Astrocyte (in vitro differentiated cells and primary cell): ENCODE results near the gene LHFPL2. TPM values are rescaled to one million over a fixed set of nuclear protein-coding genes. Genes with fewer than 3 reads are reported as not detected.

Experiments used
- DNase-seq: peaks from one replicate; pipeline ENCODE4 v3.0.0-alpha.2; 2010; ENCODE audit warnings: low read depth
- FAIRE-seq: peaks from 2 replicates; lab custom pipeline; 2011; peaks lifted over from hg19 to GRCh38; lab: Jason Lieb, UNC
- H2AFZ ChIP-seq: 2 replicates; pipeline ENCODE4 v1.6.0; 2012; ENCODE audit warnings: low read depth, low read length, inconsistent platforms
- H3K27ac ChIP-seq: 2 replicates; pipeline ENCODE4 v1.5.1; 2011; ENCODE audit warnings: low read depth, low read length, inconsistent platforms
- H3K27me3 ChIP-seq: 2 replicates; pipeline ENCODE4 v1.6.0; 2011; ENCODE audit warnings: low read length, inconsistent platforms; ENCODE audit not compliant: insufficient read depth
- H3K36me3 ChIP-seq: 2 replicates; pipeline ENCODE4 v1.5.1; 2011; ENCODE audit warnings: low read length, inconsistent platforms; ENCODE audit not compliant: insufficient read depth
- H3K4me1 ChIP-seq: 2 replicates; pipeline ENCODE4 v1.5.1; 2011; ENCODE audit warnings: low read length, inconsistent platforms; ENCODE audit not compliant: insufficient read depth
- H3K4me2 ChIP-seq: 2 replicates; pipeline ENCODE4 v1.6.0; 2012; ENCODE audit warnings: low read length, inconsistent platforms
- H3K4me3 ChIP-seq: 2 replicates; pipeline ENCODE4 v1.5.1; 2011; ENCODE audit warnings: low read depth, mild to moderate bottlenecking, low read length, inconsistent platforms; ENCODE audit not compliant: insufficient read depth
- H3K79me2 ChIP-seq: 2 replicates; pipeline ENCODE4 v1.6.0; 2012; ENCODE audit warnings: mild to moderate bottlenecking, low read length, inconsistent platforms; ENCODE audit not compliant: insufficient read depth
- H3K9ac ChIP-seq: 2 replicates; pipeline ENCODE4 v1.6.0; 2012; ENCODE audit warnings: mild to moderate bottlenecking, low read length, inconsistent platforms
- H3K9me3 ChIP-seq: 2 replicates; pipeline ENCODE4 v1.5.1; 2012; ENCODE audit warnings: low read depth, mild to moderate bottlenecking, low read length, inconsistent platforms; ENCODE audit not compliant: insufficient read depth
- H4K20me1 ChIP-seq: 2 replicates; pipeline ENCODE4 v1.6.0; 2012; ENCODE audit warnings: low read length, inconsistent platforms; ENCODE audit not compliant: insufficient read depth
- H3K27ac Mint-ChIP-seq: one replicate; pipeline ENCODE4 v1.8.0; 2021; ENCODE audit warnings: mild to moderate bottlenecking, mixed read lengths; ENCODE audit not compliant: unreplicated experiment
- H3K27me3 Mint-ChIP-seq: one replicate; pipeline ENCODE4 v1.8.0; 2021; ENCODE audit warnings: low read depth, mixed read lengths; ENCODE audit not compliant: unreplicated experiment
- H3K36me3 Mint-ChIP-seq: one replicate; pipeline ENCODE4 v1.8.0; 2021; ENCODE audit warnings: low read depth, mixed read lengths; ENCODE audit not compliant: unreplicated experiment
- H3K4me1 Mint-ChIP-seq: one replicate; pipeline ENCODE4 v1.8.0; 2021; ENCODE audit warnings: low read depth, mixed read lengths; ENCODE audit not compliant: unreplicated experiment
- H3K4me3 Mint-ChIP-seq: one replicate; pipeline ENCODE4 v1.8.0; 2021; ENCODE audit warnings: mild to moderate bottlenecking, moderate library complexity, mixed read lengths; ENCODE audit not compliant: unreplicated experiment
- H3K9me3 Mint-ChIP-seq: one replicate; pipeline ENCODE4 v1.8.0; 2021; ENCODE audit warnings: mild to moderate bottlenecking, mixed read lengths; ENCODE audit not compliant: unreplicated experiment
- CTCF ChIP-seq: IDR thresholded peaks from 2 replicates; pipeline ENCODE4 v1.5.1; 2011; ENCODE audit warnings: low read depth, mild to moderate bottlenecking, inconsistent platforms, low read length, moderate library complexity; ENCODE audit not compliant: insufficient read depth
- EZH2 ChIP-seq: IDR thresholded peaks from 2 replicates; pipeline ENCODE4 v1.6.1; 2012; ENCODE audit warnings: mild to moderate bottlenecking, low read length, inconsistent platforms; ENCODE audit not compliant: insufficient read depth
- total RNA-seq: library from RNA; stranded (reverse); gene quantifications from 2 replicates; pipeline ENCODE4 v1.2.1, GENCODE V29; 2021

LHFPL2 gene
- total RNA-seq, 1 donor from 2014 or later: 17.0 TPM

- no peak overlapping the region for H3K4me3 ChIP-seq
- no peaks in the 10 kb centered on the region for H3K27me3 ChIP-seq
- H3K9ac ChIP-seq: no peak overlapping the region
- no peak for FAIRE-seq
- H3K36me3 Mint-ChIP-seq: no peaks in the 10 kb centered on the region
- peaks cover 5% of the 10 kb centered on the region for H3K27me3 Mint-ChIP-seq
- no peak overlapping the region for H2AFZ ChIP-seq
- TF ChIP-seq EZH2 (no peak), CTCF (no peak)
- no peaks in the 10 kb centered on the region for H3K9me3 ChIP-seq
- H3K4me1 ChIP-seq: peaks cover 5% of the 10 kb centered on the region
- H3K27ac Mint-ChIP-seq: no peak overlapping the region
- no peak overlapping the region for H3K27ac ChIP-seq
- no peaks in the 10 kb centered on the region for H4K20me1 ChIP-seq
- DNase-seq: no peak
- H3K4me2 ChIP-seq: no peak overlapping the region
- H3K79me2 ChIP-seq: no peaks in the 10 kb centered on the region
- H3K36me3 ChIP-seq: no peaks in the 10 kb centered on the region
- no peak overlapping the region for H3K4me3 Mint-ChIP-seq
- H3K4me1 Mint-ChIP-seq: peaks cover 2% of the 10 kb centered on the region
- H3K9me3 Mint-ChIP-seq: peaks cover 6% of the 10 kb centered on the region
These were observed 44.8 kb upstream of the LHFPL2 start for GRCh38 chr5:78693339-78693738.

- Histone ChIP-seq H3K4me3 (no peak overlapping the region), H3K4me2 (no peak overlapping the region)
- H3K27ac Mint-ChIP-seq: no peak overlapping the region
These were observed 42.8 kb upstream of the LHFPL2 start for GRCh38 chr5:78691084-78691960.

More at GRCh38 chr5:78691084-78691960, 42.8 kb upstream of the LHFPL2 start:
- no peaks in the 10 kb centered on the region for H3K27me3 ChIP-seq
- H3K79me2 ChIP-seq: no peaks in the 10 kb centered on the region
- H3K27ac ChIP-seq: no peak overlapping the region
- H3K27me3 Mint-ChIP-seq: peaks cover 5% of the 10 kb centered on the region
- DNase-seq: no peak
- TF ChIP-seq EZH2 (no peak), CTCF (no peak)
- H3K9ac ChIP-seq: no peak overlapping the region
- peaks cover 9% of the 10 kb centered on the region for H3K9me3 Mint-ChIP-seq
- no peak for FAIRE-seq
- no peaks in the 10 kb centered on the region for H4K20me1 ChIP-seq
- no peaks in the 10 kb centered on the region for H3K9me3 ChIP-seq
- H2AFZ ChIP-seq: no peak overlapping the region
- no peak overlapping the region for H3K4me3 Mint-ChIP-seq
- H3K36me3 ChIP-seq: no peaks in the 10 kb centered on the region
- H3K4me1 ChIP-seq: no peaks in the 10 kb centered on the region
- H3K4me1 Mint-ChIP-seq: no peaks in the 10 kb centered on the region
- H3K36me3 Mint-ChIP-seq: no peaks in the 10 kb centered on the region
